Activated naive CD4-positive, alpha-beta T cell treated with anti-CD3 and anti-CD28 coated beads for 36 hours (primary cell): Measurements from ENCODE around the gene DYNLT2. TPM values are rescaled to one million over a fixed set of nuclear protein-coding genes. Genes with fewer than 3 reads are reported as not detected.
A peak's percentile ranks its signal among the peaks of the same experiment; 100 is the strongest.

Source experiments
- CTCF ChIA-PET: fragments of 350-600 bp; sonication (Branson Sonifier 250); formaldehyde crosslinking; loops from one replicate; lab custom pipeline; 2021; ENCODE audit warnings: antibody characterized with exemption; lab: Charles Lee
- DNase-seq: peaks from one replicate; pipeline ENCODE4 v3.0.0-alpha.2; 2020
- H3K27ac Mint-ChIP-seq: one replicate; pipeline ENCODE4 v1.8.0; 2021; ENCODE audit warnings: mild to moderate bottlenecking, mixed read lengths
- H3K27me3 Mint-ChIP-seq: one replicate; pipeline ENCODE4 v1.8.0; 2021; ENCODE audit warnings: low read depth, mixed read lengths
- H3K36me3 Mint-ChIP-seq: one replicate; pipeline ENCODE4 v1.8.0; 2021; ENCODE audit warnings: low read depth, mixed read lengths
- H3K4me1 Mint-ChIP-seq: one replicate; pipeline ENCODE4 v1.8.0; 2021; ENCODE audit warnings: low read depth, mixed read lengths
- H3K4me3 Mint-ChIP-seq: one replicate; pipeline ENCODE4 v1.8.0; 2021; ENCODE audit warnings: mild to moderate bottlenecking, moderate library complexity, mixed read lengths
- H3K9me3 Mint-ChIP-seq: one replicate; pipeline ENCODE4 v1.8.0; 2021; ENCODE audit warnings: mixed read lengths
- intact Hi-C: fragments of 100-400 bp; cut with micrococcal nuclease; formaldehyde crosslinking; loops from one replicate; pipeline ENCODE4 v1.15.1; 2023
- total RNA-seq, 2 experiments: library from RNA; stranded (reverse); gene quantifications; one replicate each; pipeline ENCODE4 v1.2.3, GENCODE V29; 2021

DYNLT2 gene
- total RNA-seq = 1 to 10 TPM; 2.9 to 3.1 TPM

GRCh38 chr6:169751242-169752073 lies at the start of gene DYNLT2, which contains the start of gene ERMARD:
DYNLT2 (minus strand) TSS chr6:169751572; CDS start chr6:169751458, 114 bp downstream.
ERMARD (plus strand) TSS chr6:169751622; CDS start chr6:169751658, 36 bp downstream.
- peaks cover 33% of the 10 kb centered on the region for H3K4me1 Mint-ChIP-seq
- peaks cover 3% of the 10 kb centered on the region for H3K9me3 Mint-ChIP-seq
- H3K27ac Mint-ChIP-seq = peak within 1 kb of the TSS; percentile 97
- DNase-seq = peak; percentile 93
- intact Hi-C loops = loop anchor here (1.0 to 5.0 kb wide), 6 partner anchors 28 to 803 kb away; partner anchors contain the start of genes C6orf120, TBP and WDR27
- H3K36me3 Mint-ChIP-seq = peaks cover 22% of the 10 kb centered on the region
- CTCF ChIA-PET = no interaction called here
- no peaks in the 10 kb centered on the region for H3K27me3 Mint-ChIP-seq
- H3K4me3 Mint-ChIP-seq = peak within 1 kb of the TSS; percentile 91

DNA sequence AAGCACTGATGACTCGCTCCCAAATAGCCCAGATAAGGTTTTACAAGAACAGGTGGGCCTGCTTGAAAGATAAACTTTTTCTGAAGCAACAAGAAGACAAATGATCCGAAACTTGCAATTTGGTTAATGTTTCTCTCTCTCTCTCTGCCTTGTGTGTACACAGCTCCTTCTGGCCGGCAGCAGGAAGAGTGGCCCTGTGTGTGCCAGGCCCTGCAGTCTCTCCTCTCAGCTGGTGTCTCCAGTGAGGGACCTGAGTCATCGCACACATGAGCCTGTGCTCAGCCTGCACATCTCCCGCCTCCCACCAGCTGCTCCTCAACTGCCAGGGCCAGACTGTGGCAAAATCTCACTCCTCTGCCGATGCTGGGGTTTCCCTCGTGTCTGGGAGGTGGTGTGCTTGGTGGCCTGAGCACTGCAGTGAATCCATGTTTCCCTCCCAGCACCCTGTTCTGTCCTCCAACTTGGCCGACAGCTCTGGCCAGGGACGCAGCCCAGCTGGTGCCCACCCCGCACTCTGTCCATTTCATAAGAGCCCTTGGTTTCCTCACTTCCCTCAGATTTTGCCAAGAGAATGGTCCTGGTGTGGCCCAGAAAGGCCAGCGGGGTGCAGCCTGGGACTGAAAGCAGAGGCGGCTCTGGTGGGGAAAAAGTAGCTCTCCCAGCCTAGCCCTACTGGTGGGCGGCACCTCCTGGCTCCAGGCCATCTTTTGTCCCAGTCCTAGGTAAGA lies 49.5 kb upstream of the DYNLT2 start:
- H3K4me3 Mint-ChIP-seq = no peak overlapping the region
- CTCF ChIA-PET = interaction anchor here (0.6 to 1.7 kb wide), 3 partner anchors 12 to 717 kb away, joined by 3 read pairs; no protein-coding TSS in a partner anchor
- peaks cover 31% of the 10 kb centered on the region for H3K4me1 Mint-ChIP-seq
- peaks cover 28% of the 10 kb centered on the region for H3K27me3 Mint-ChIP-seq
- no peak for DNase-seq
- H3K9me3 Mint-ChIP-seq = no peaks in the 10 kb centered on the region
- intact Hi-C loops = no loop called here
- H3K27ac Mint-ChIP-seq = no peak overlapping the region
- no peaks in the 10 kb centered on the region for H3K36me3 Mint-ChIP-seq

DNA sequence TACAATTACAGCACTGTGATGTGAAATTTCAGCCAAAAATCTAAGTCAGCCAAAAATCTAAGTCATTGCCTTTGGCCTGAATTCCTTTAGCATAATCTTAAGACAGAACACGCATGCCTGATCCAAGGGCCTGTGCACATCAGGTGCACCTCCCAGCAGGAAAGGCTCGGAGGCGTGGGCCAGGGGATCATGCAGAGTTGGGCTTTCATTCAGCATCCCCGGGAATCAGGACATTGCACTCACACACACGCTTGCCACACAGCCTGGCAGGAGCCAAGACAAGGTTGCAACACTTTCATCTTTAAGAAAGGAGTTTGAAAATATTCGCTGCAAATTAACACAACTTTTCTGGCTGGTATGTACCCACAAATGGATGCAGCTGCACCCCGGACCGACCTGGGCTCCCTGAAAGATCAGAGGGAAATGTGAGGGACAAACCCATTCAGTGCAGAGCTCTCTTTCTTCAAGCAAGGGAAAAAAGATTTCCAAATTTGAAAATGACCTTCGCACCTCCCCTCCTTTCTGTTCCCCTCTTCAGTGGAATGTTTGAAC lies 48.8 kb upstream of the DYNLT2 start:
- Mint-ChIP-seq H3K9me3 (no peaks in the 10 kb centered on the region), H3K4me1 (peaks cover 25% of the 10 kb centered on the region), H3K4me3 (no peak overlapping the region), H3K27ac (no peak overlapping the region), H3K27me3 (peaks cover 22% of the 10 kb centered on the region), H3K36me3 (no peaks in the 10 kb centered on the region)
- CTCF ChIA-PET = interaction anchor here (1.3 to 1.7 kb wide), 2 partner anchors 32 to 717 kb away, joined by 3 read pairs; no protein-coding TSS in a partner anchor
- intact Hi-C loops = no loop called here
- DNase-seq = no peak

DNA sequence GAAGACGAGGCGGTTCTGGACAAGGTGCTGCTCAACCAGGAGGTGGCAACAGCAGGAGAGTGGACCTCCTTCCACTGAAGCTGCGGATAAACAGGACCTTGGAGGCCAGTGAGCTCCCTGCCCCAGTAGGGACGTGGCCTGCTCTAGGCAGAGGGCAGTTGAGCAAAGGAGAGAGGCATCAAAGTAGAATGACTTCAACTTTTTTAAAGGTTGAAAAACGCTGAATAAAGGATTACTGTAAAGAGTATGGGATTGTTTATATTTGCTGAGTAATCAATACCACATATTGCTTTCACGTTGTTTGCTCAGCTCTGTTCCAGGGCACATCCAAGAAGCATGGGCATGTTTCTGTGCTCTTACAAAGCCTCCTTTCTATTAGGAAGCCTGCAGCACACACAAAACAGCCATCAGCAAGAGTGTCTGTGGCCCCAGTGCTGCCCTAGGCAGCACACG lies 48.1 kb upstream of the DYNLT2 start:
- intact Hi-C loops = no loop called here

DNA sequence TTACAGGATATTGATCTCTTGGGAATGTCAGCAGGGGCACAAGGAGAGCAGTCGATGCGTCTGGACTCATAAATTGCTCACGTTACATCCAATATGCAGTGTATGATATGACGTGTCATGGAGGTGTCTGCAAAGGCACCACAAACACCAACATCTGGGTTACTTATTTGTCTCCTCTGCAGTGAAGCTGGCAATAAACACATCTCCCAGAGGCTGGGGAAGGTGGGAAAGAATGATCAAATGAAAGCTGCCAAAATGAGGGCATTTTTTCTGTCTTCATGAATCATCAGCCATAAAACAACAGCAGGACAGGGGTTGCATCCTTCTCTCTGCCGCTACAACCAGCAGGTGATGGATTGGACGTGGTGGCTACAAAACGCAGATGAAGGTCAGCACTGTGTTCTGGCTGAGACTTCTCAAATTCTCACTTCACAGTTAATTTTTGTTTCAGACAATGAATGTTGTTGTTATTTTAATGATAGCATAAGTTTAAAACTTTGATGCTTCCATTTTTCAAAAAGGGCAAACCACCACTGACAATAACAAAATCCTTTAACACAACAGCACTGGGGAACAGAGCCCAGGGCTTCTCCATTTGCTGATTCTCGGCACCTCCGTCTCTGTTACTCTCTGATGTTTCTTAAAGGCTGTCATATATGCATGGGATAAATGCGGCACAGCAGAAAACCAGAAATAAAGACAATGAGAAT lies 47.5 kb upstream of the DYNLT2 start:
- Mint-ChIP-seq H3K4me3 (no peak overlapping the region), H3K4me1 (peaks cover 12% of the 10 kb centered on the region), H3K27ac (no peak overlapping the region), H3K36me3 (no peaks in the 10 kb centered on the region), H3K27me3 (peaks cover 11% of the 10 kb centered on the region), H3K9me3 (no peaks in the 10 kb centered on the region)
- DNase-seq = no peak
- intact Hi-C loops = no loop called here
- CTCF ChIA-PET = interaction anchor here (1.0 kb wide), 1 partner anchor 731 kb away, joined by 3 read pairs; no protein-coding TSS in a partner anchor

More for the DNA sequence above, 48.1 kb upstream of the DYNLT2 start:
- Mint-ChIP-seq H3K36me3 (no peaks in the 10 kb centered on the region), H3K9me3 (no peaks in the 10 kb centered on the region), H3K4me1 (peaks cover 18% of the 10 kb centered on the region), H3K4me3 (no peak overlapping the region), H3K27ac (no peak overlapping the region), H3K27me3 (peaks cover 15% of the 10 kb centered on the region)
- no peak for DNase-seq
- CTCF ChIA-PET = no interaction called here

DNA sequence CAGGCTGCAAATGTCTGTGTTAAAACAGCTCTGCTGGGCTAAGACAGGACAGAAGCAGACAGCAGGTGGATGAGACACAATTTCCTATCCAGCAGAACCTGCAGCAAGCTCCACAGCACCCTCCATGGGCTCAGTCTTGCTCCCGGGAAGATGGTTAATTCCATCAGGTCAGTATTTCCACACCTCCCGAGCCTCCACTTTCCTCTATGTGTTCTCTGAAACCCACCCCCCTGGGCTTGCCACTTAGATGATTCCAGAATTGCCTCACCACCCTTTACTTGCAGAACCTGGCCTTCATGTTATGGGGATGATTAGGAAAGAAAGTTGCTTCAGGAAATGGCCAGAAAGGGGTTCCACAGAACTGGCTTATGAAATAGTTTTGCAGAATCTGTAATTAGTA lies 43.8 kb upstream of the DYNLT2 start:
- peaks cover 27% of the 10 kb centered on the region for H3K27me3 Mint-ChIP-seq
- H3K9me3 Mint-ChIP-seq = no peaks in the 10 kb centered on the region
- CTCF ChIA-PET = interaction anchor here (0.9 to 1.7 kb wide), 3 partner anchors 9 to 100 kb away, joined by 3 to 6 read pairs (median 4); no protein-coding TSS in a partner anchor
- H3K27ac Mint-ChIP-seq = no peak overlapping the region
- no peaks in the 10 kb centered on the region for H3K36me3 Mint-ChIP-seq
- peaks cover 11% of the 10 kb centered on the region for H3K4me1 Mint-ChIP-seq
- intact Hi-C loops = no loop called here
- no peak overlapping the region for H3K4me3 Mint-ChIP-seq
- no peak for DNase-seq

GRCh38 chr6:169794317-169795055 lies 43.1 kb upstream of the DYNLT2 start:
- H3K27ac Mint-ChIP-seq = no peak overlapping the region
- H3K27me3 Mint-ChIP-seq = peaks cover 27% of the 10 kb centered on the region
- no peaks in the 10 kb centered on the region for H3K9me3 Mint-ChIP-seq
- H3K4me3 Mint-ChIP-seq = no peak overlapping the region
- no peaks in the 10 kb centered on the region for H3K36me3 Mint-ChIP-seq
- no peak for DNase-seq
- CTCF ChIA-PET = interaction anchor here (0.9 to 1.7 kb wide), 3 partner anchors 10 to 99 kb away, joined by 3 to 6 read pairs (median 4); no protein-coding TSS in a partner anchor
- H3K4me1 Mint-ChIP-seq = peaks cover 17% of the 10 kb centered on the region
- intact Hi-C loops = loop anchor here (5.0 kb wide), 1 partner anchor 168 kb away; no protein-coding TSS in a partner anchor

DNA sequence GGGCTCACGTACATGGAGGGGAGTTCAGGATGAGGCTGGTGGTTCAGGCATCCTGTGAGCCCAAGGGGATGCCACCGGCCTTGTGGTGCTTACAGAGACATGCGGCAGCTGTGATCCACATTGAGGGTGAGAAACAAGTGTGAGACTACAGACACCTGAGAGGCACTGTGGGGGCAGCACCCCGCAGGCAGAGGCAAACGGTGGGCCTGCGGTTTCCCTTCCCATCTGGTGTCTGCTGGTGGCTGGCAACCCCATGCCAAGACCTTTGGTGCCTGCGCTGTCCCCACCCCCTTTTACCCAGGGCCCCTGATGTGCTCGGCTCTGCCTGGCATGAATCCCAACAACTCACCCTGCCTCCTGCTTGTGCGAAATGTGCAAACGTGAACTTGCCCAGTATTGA lies 42.0 kb upstream of the DYNLT2 start:
- no peak overlapping the region for H3K27ac Mint-ChIP-seq
- no peaks in the 10 kb centered on the region for H3K9me3 Mint-ChIP-seq
- DNase-seq = no peak
- no peak overlapping the region for H3K4me3 Mint-ChIP-seq
- peaks cover 17% of the 10 kb centered on the region for H3K4me1 Mint-ChIP-seq
- CTCF ChIA-PET = interaction anchor here (1.7 kb wide), 1 partner anchor 98 kb away, joined by 4 read pairs; no protein-coding TSS in a partner anchor
- intact Hi-C loops = loop anchor here (5.0 kb wide), 1 partner anchor 169 kb away; no protein-coding TSS in a partner anchor
- H3K36me3 Mint-ChIP-seq = no peaks in the 10 kb centered on the region
- peaks cover 24% of the 10 kb centered on the region for H3K27me3 Mint-ChIP-seq

- CTCF ChIA-PET = no interaction called here
- intact Hi-C loops = loop anchor here (5.0 kb wide), 1 partner anchor 170 kb away; no protein-coding TSS in a partner anchor
- no peak overlapping the region for H3K27ac Mint-ChIP-seq
- DNase-seq = no peak
- H3K9me3 Mint-ChIP-seq = no peaks in the 10 kb centered on the region
- H3K4me1 Mint-ChIP-seq = peaks cover 17% of the 10 kb centered on the region
- H3K36me3 Mint-ChIP-seq = no peaks in the 10 kb centered on the region
- H3K4me3 Mint-ChIP-seq = no peak overlapping the region
- peaks cover 24% of the 10 kb centered on the region for H3K27me3 Mint-ChIP-seq
Observed at GRCh38 chr6:169792306-169793015, 41.1 kb upstream of the DYNLT2 start.

GRCh38 chr6:169791721-169792131 lies 40.4 kb upstream of the DYNLT2 start:
- CTCF ChIA-PET = no interaction called here
- Mint-ChIP-seq H3K4me1 (peaks cover 17% of the 10 kb centered on the region), H3K4me3 (no peak overlapping the region), H3K27ac (no peak overlapping the region), H3K9me3 (no peaks in the 10 kb centered on the region), H3K36me3 (no peaks in the 10 kb centered on the region), H3K27me3 (peaks cover 24% of the 10 kb centered on the region)
- intact Hi-C loops = loop anchor here (2.0 to 5.0 kb wide), 2 partner anchors 41 to 171 kb away; partner anchors contain the start of genes DYNLT2 and ERMARD
- no peak for DNase-seq
